COLO668 (cell line): Measurements from ENCODE around the gene TAX1BP1.

Experiments used
- DNase-seq: peaks from one replicate; lab custom pipeline; 2025; ENCODE audit not compliant: unreplicated experiment; lab: John Stamatoyannopoulos, UW

TAX1BP1 gene

GRCh38 chr7:27777662-27778061 is 37.7 kb downstream of the TAX1BP1 start:
- no peak for DNase-seq

GRCh38 chr7:27779873-27780272 is 39.9 kb downstream of the TAX1BP1 start:
- no peak for DNase-seq

- no peak for DNase-seq
Measured at GRCh38 chr7:27781188-27781587, 41.2 kb downstream of the TAX1BP1 start.

GRCh38 chr7:27782849-27783248 is 42.9 kb downstream of the TAX1BP1 start:
- no peak for DNase-seq

GRCh38 chr7:27784399-27785053 is 44.6 kb downstream of the TAX1BP1 start:
- DNase-seq: no peak

- DNase-seq: no peak
Measured at GRCh38 chr7:27788437-27788836, 48.5 kb downstream of the TAX1BP1 start.

GRCh38 chr7:27793780-27794179 is 53.8 kb downstream of the TAX1BP1 start:
- DNase-seq: no peak

GRCh38 chr7:27795977-27796376 is 56.0 kb downstream of the TAX1BP1 start:
- no peak for DNase-seq

- no peak for DNase-seq
Measured at GRCh38 chr7:27799212-27799611, 59.2 kb downstream of the TAX1BP1 start.

GRCh38 chr7:27802999-27803398 is 63.0 kb downstream of the TAX1BP1 start:
- no peak for DNase-seq

- DNase-seq: no peak
Measured at GRCh38 chr7:27804139-27804538, 64.2 kb downstream of the TAX1BP1 start.

GRCh38 chr7:27808626-27809025 is 68.7 kb downstream of the TAX1BP1 start:
- no peak for DNase-seq

GRCh38 chr7:27810186-27810585 is 70.2 kb downstream of the TAX1BP1 start:
- no peak for DNase-seq

GRCh38 chr7:27812706-27813105 is 72.7 kb downstream of the TAX1BP1 start:
- DNase-seq: no peak

GRCh38 chr7:27822245-27822644 is 82.3 kb downstream of the TAX1BP1 start:
- no peak for DNase-seq

GRCh38 chr7:27825891-27826290 is 85.9 kb downstream of the TAX1BP1 start:
- DNase-seq: no peak

GRCh38 chr7:27826357-27826756 is 86.4 kb downstream of the TAX1BP1 start:
- no peak for DNase-seq

- DNase-seq: no peak
Measured at GRCh38 chr7:27834179-27834921, 94.4 kb downstream of the TAX1BP1 start.

- DNase-seq: no peak
Measured at GRCh38 chr7:27835376-27835775, 95.4 kb downstream of the TAX1BP1 start.

GRCh38 chr7:27836536-27836935 is 96.6 kb downstream of the TAX1BP1 start:
- DNase-seq: no peak

GRCh38 chr7:27839099-27839498 is 99.1 kb downstream of the TAX1BP1 start:
- DNase-seq: no peak

- DNase-seq: no peak
Measured at GRCh38 chr7:27840313-27840712, 100.4 kb downstream of the TAX1BP1 start.
